Stimulated activated CD8-positive, alpha-beta memory T cell treated with anti-CD3 and anti-CD28 coated beads, Interleukin-12 subunit alpha, Interleukin-12 subunit beta, amount 100 ng/mL, for 1 hour (primary cell): ENCODE results near the gene RDH11.

Experiments
- DNase-seq: peaks from one replicate; pipeline ENCODE4 v3.0.0-alpha.2; 2020; ENCODE audit warnings: low read depth

RDH11 gene

DNA sequence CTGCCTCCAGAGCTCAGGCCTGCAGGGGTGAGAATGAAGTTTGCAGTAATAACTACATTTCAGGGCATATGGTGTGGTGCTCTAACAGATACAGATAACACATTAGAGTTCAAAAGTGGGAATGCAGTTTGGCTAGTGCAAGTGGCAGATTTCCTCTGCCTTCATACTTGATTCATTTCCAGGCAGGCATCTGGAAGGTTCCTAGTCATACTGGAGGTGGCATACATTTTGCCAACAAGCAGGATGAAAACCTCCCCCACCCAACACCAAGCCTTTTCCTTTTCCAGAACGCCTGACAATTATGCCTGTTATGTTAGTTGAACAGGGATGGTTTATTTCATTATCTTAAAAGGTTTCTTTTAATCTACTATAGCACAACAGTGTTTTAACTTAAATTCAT is 45.4 kb downstream of the RDH11 start:
- no peak for DNase-seq

DNA sequence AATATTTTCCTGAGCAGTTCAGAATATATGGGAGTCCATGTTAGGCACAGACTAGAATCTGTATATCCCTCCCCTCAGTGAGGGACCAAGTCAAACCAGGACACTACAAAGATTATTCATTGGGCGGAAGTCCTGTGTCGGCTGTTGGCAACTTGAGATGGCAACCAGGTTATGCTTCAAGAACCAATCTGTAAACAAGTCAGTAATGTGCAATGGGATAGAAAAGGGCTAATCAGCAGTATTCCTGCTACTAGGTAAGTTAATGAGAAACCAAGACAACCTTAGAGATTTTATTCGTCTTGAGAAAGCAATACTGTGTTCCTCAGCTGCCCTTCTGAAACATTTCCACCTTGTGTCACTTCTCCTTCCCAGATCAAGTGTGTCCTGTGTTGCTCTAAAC is 49.4 kb downstream of the RDH11 start:
- no peak for DNase-seq

DNA sequence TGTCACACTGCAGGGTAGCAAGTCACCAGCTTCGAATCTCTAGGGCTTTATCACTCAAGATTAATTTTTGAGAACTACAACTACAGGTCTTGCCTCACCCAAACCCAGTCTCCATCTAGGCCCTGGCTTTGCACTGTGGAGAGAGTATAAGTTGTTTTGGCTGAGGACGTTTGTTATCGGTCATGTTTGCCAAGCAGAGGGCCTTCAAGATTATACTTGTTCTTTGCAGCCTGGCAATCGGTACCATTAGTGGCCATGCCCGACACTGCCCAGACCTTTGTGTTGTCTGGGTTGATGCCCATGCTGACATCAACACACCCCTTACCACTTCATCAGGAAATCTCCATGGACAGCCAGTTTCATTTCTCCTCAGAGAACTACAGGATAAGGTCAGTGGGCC is 50.1 kb downstream of the RDH11 start:
- DNase-seq = no peak

DNA sequence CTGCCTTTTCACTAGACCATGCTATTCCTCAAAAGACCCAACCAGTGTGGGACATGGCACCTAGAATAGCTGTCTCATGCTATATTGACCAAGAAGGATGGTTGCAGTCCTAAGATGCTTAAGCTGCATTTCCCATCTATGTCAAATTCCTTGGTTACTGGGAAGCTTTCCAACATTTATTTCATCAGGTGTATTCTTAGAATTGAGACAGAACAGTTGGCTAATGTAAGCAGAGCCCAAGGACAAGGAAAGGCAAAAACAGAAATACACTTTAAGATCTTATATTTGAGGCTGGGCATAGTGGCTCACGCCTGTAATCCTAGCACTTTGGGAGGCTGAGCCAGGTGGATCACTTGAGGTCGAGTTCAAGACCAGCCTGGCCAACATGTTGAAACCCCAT is 51.1 kb downstream of the RDH11 start:
- DNase-seq = no peak

DNA sequence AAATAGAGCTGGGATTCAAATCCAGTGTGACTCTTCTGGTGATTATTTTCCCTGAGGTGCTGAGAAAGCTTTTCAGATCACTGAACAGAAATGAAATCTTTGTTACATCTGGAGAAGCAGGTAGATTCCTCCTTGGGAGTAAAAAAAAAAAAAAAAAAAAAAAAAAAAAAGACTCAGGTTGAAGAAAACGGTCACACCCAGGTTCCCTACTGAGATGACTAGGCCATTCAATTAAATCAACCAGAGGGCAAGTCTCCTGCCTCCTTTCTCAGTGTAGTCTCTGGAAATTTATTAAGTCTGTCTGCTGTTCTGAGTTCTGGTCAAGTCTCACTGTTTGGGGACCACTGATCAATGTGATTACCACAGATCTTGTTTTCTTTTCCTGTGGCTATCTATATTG is 51.9 kb downstream of the RDH11 start:
- no peak for DNase-seq

DNA sequence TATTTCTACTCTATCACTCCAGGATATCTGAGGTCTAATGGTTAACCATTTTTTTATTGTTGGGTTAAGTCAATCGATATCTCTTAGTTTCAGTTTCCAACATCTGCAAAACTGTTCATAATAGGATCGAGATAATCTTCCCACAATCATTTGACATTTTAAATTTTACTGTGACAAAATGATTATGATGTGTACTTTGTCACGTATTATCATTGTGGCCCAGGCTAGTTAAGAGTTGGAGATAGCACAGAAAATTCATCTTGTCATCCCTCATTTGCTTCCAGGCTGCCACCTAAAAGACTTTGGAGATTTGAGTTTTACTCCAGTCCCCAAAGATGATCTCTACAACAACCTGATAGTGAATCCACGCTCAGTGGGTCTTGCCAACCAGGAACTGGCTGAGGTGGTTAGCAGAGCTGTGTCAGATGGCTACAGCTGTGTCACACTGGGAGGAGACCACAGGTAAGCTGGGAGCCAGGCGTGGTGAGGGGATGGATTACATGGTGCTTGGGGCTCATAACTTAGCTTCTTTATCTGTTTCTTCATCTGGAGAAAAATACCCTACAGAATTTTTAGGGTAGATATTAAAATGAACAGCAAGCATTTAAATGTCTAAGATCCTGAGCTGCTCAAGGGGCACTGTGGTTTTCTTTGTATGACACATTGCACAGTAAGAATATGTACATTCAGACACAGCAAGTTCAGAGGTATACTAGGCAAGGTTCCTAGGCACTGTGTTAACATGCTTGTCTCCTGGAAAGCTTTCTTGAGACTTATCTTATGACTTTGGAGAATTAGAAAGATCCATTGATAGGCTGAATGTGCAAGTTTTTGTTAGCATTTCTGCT is 53.4 kb downstream of the RDH11 start:
- DNase-seq = no peak

DNA sequence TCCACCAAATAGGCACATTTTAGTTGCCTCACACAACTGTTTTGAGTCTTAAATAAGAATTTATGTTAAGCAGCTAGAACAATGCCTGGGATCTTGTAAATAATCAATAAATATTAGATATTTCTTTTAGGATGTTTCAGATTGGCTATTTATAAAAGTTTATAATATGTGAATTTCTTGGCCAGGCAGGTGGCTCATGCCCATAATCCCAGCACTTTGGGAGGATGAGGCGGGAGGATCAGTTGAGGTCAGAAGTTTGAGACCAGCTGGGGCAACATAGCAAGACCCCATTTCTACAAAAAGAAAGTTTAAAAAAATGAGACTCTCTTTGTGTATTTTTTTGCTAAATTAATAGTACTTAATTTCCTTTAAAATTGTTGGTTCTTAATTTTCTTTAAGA is 54.1 kb downstream of the RDH11 start:
- DNase-seq = no peak

DNA sequence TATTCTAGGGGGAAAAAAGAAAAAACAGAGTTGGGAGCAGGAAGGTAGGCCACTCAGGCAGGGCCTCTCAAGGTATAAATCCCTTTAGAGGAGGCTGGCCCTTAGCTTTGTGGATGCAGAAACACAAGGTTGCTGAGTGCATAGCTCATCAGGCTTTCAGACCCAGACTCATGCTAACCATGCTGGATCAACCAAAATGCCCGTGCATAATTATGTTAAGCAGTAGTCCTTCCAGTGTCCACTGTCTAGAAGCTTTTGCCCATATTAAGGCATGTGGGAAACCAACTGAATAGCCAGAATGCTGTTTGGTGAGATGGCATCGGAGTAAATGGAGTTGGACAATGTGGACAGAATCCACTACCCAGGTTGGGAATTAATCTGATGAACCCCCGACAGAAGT is 56.9 kb downstream of the RDH11 start:
- no peak for DNase-seq

DNA sequence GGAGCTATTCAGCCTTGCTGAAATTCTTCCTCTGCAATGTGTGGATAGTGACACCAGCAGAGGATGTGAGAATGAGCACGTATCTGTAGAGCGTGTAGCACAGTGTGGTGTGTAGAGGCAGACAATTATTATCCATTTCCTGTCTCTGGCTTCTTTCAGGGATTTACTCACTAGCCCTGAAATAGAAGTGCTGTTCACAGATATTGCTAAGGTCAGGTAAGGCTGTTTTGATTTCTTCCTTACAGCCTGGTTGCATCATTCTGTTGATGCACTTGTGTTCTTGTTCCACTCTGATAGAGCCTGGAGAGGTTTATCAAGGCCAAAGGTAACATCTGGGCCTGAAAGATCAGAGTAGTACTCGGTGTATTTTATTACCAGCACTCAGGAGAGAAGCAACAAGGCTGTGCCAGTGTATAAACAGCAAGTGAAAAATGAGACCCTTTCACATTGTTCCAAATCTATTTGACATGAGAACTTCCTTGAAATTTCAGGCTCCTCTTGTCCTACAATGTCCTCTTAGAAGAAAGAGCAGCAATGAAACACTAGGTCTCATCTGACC is 59.1 kb downstream of the RDH11 start:
- DNase-seq = no peak

DNA sequence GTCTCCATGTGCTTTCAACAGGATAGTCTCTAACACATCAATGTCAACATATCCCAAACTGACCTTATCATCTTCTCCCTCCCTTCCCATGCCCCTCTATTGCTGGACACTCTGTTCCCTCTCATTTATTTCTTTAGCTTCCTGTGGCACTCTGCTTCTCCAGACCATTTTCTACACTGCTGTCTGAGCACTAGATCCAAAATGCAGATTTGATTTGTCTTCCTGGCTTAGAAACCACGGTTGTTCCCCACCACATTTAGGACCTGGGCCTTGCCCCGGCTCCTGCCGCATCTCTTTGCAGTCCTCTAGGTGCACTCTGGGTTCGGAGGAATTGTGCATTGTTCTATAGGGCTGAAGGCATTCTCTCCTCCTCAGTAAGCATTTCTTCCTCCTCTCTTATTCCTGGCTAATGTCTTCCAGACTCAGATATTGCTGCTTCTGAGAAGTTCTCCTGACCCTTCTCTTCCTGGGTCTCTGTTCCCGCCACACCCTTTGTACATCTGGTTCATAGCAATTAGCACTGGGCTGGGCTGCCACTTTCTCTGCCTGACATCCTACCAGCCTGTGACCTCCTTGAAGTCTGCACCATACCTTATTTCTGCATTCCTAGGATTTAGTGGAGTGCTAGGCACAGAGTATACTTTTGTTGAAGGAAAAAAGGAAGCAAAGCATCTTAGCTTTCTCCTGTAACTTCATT is 62.0 kb downstream of the RDH11 start:
- DNase-seq = no peak

DNA sequence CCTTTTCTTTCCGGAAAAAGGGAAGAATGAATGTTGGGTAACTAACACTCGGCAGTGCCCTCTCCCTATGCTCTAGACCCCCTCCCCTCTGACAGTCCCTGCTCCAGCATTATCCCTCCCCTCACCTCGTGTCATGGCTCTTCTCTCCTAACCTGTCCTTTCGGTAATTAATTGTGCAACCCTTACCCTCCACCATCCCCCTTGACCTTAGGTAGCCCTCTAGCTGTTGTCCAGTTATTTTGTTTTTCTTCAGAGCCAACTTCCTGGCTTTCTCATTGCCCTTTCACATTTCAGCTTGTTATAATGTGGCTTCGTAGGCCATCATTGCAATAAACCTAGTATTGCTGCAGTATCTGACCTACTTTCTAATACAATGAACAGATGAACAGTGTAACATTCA is 64.6 kb downstream of the RDH11 start:
- DNase-seq = no peak

DNA sequence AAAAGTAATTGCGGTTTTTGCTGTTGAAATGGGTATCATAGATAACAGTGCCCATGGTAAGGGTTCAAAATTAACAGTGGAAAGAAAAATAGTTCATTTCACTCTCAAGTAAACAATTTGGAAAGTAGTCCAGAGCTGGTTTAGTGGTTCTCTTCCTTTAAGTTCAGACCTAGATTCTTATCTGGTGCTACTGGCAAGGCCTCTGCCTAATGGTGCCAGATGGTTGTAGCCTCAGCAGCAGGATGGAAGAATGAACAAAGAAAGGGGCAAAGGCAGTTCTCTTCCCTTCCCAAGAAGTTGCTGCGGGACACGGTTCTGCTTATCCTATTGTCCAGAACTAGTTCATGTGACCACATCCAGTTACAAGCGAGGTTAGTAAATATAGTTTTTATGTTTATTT is 65.4 kb downstream of the RDH11 start:
- DNase-seq = no peak

DNA sequence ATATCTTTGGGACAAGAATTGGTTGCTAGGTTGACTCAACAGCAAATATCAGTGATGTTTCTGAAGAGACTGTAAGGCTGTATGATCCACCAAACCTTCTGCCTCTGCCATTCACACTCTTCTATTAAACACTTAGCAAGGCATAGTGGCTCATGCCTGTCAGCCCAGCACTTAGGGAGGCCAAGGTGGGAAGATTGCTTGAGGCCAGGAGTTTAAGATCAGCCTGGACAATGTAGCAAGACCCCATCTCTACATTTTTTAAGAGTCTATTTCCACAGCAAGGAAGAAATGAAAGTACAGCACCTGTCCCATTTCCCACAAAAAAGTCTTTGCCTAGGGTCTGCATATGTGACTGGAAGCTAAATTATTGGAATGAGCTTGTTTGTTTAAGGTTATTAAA is 68.0 kb downstream of the RDH11 start:
- no peak for DNase-seq
